COLO668 (cell line): Measurements from ENCODE around the gene PAIP2B.

ENCODE experiments used
- DNase-seq: peaks from one replicate; lab custom pipeline; 2025; ENCODE audit not compliant: unreplicated experiment; lab: John Stamatoyannopoulos, UW

PAIP2B gene

DNA sequence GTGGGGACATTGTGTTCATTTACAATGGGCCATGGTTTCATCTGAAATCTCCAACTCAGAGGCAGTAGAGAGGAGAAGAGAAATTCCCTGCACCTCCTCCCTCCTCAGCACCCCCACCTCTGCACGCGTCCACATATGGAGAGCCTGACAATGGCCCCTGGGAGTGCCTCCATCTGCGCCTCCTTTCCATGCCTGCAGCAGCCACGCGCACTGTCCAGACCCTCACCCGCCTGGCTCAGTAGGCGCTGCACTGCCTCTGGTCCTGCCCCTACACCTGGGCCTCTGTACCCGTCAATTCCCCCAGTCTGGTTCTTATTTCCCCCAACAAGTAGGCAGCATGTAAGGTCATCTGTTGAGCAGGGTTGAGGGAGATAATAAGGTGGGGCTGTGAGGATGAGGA, 72.6 kb downstream of the PAIP2B start:
- DNase-seq: no peak

- peak; percentile 16 for DNase-seq
These were observed 73.2 kb downstream of the PAIP2B start for GRCh38 chr2:71153585-71154224.

DNA sequence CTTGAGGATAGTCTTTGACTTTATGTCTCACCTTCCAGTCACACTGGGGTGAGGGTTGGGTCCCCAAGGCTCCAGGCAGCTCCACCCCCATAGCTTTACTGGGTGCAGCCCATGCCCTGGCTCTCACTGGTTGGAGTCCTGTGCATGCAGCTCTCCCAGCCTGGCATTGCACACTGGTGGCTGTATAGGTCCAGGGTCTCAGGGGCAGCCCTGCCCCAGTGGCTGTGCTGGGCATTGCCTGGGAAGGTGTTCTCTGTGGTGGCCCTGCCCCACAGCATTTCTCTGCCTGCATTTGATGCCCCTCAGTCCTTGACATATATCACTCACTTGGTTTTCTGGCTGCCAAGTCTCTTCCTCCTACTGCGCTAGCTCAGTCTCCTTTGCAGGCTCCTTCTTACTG, 75.3 kb downstream of the PAIP2B start:
- no peak for DNase-seq

GRCh38 chr2:71150082-71150816, 76.7 kb downstream of the PAIP2B start:
- DNase-seq: no peak

DNA sequence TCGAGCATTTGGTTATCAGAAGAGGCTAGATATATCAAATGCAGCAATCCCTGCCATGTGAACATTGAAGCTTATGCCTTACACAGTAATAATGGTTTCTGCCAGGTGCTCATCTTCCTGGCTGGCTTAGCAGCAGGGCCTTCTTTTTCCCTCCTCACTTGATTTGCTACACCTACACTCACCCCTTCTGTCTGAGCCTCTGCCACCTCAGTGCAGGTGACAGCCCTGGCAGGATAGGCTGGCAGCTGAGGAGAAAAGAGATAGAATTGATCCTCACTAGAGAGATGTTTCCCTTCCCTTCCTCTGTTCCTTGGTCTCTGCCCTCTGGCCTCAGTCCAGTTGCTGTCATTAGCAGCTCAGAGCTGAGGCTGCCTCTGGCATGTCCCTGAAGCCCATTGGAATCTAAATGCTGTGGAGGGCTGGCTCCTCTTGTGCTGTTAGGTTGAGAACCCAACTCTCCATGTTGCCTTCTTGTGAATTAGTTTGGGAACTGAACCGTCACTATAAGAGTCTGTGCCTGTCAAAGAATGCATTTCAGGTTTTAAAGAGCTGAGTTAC, 78.3 kb downstream of the PAIP2B start:
- no peak for DNase-seq

DNA sequence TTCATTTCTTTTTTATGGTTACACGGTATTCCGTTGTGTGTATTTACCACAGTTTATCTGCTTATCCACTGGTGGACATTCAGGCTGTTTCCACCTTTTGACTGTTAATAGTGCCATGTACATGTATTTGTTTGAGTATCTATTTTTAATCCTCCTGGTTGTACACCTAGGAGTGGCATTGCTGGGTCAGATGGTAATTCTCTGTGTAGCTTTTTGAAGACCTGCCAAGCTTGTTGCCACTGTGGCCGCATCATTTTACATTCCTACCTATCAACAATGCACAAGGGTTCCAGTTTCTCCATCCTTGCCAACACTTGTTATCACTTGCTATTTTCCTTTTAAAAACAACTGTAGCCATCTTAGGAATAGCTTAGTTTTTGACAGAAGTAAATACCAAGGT, 83.1 kb downstream of the PAIP2B start:
- no peak for DNase-seq

DNA sequence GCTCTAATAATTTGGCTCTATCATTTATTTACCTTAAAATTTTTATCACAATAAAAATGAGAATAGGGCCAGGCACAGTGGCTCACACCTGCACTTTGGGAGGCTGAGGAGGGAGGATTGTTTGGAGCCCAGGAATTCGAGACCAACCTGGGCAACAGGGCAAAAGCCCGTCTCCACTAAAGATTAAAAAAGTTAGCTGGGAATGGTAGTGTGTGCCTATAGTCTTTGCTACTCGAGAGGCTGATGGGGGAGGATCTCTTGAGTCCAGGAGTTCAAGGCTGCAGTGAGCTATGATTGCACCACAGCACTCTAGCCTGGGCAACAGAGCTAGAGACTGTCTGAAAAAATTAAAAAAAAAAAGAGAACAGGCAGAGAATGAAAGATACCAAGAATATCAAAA, 90.7 kb downstream of the PAIP2B start:
- DNase-seq: no peak

DNA sequence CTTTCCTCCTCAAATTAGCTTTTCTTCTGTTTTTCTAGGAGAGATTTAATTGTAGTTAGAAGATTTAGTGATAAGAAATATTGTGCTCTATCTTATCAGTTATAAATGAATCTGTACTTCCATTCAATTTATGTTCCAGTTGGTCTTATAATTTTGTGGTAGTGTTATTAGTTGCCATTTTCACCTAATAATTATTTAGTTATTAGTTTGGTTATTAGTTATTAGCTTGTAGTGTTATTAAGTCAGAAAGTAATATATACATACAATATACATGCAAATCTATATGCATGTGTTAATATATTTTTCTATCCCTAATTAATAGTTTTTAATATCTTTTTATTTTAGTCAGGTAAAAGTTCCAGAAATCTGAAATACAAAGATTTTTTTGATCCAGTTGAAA, 93.3 kb downstream of the PAIP2B start:
- no peak for DNase-seq
